ENCODE measurements around the gene OR10K2. TPM values are rescaled to one million over a fixed set of nuclear protein-coding genes. Genes with fewer than 3 reads are reported as not detected.
"Not testable (repeated sequence)": the region's sequence is repeated elsewhere in the genome, so short reads cannot be mapped to it uniquely, and the experiment has no call there.

OR10K2 gene, protein sequence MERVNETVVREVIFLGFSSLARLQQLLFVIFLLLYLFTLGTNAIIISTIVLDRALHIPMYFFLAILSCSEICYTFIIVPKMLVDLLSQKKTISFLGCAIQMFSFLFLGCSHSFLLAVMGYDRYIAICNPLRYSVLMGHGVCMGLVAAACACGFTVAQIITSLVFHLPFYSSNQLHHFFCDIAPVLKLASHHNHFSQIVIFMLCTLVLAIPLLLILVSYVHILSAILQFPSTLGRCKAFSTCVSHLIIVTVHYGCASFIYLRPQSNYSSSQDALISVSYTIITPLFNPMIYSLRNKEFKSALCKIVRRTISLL
- total RNA-seq = not detected
- long read RNA-seq = 0 reads

DNA sequence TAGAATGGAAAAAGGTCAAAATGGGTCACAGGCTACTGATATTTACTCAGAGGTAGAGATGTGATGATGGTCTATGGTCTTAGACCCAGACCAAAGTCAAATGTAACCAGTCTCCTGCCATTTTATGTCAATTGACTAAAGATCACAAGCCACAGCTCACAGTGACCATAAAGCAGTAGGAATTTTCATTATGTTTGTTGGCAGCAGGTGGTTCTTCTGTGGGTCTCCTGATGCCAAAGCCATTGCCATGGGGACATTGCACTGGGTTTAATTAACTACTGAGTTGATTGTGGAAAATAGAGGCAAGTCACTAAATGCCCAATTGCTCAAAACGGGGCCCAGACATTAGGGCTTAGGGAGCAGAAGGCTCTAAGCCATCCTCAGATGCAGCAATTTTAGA is at the start of gene OR10K2:
TSS of gene OR10K2 (minus strand) at position 101 of the 400 bp plus-strand sequence. CDS start 5,371 bp downstream, outside the sequence.
- intact Hi-C loops (cut with DNase I) = no loop called here
- ATAC-seq (no peak), DNase-seq (no peak)

DNA sequence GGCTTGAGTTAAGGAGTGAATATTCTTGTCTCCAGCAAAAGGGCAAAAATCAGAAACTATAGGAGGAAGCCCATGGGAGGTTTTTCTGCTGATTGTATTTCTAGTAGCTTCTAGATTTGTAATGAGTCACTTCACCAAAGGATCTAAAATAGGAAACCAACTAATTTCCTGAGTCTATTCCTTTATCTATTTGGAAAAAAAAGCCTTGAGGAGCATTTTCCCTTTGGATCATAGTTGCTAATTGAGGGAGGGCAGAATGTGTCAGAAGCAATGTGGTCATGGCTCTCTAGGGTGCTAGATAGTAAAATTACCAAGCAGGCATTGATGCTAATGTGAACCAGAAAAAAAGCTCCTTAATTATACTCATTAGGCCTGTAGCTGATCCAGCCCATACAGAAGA is 45.9 kb upstream of the OR10K2 start, which contains the start of gene OR10R2:
TSS of gene OR10R2 (plus strand) at position 301 of the 400 bp plus-strand sequence. CDS start 106 bp downstream, outside the sequence.
- intact Hi-C loops (cut with DNase I) = no loop called here
- ATAC-seq = no peak
- DNase-seq = no peak

GRCh38 chr1:158461534-158461933 is 35.5 kb upstream of the OR10K2 start, which contains the start of gene OR10K1:
TSS of gene OR10K1 (plus strand) at chr1:158461834. CDS start at chr1:158465562, 3,728 bp downstream.
- no peak for ATAC-seq
- intact Hi-C loops (cut with DNase I) = no loop called here
- no peak for DNase-seq

DNA sequence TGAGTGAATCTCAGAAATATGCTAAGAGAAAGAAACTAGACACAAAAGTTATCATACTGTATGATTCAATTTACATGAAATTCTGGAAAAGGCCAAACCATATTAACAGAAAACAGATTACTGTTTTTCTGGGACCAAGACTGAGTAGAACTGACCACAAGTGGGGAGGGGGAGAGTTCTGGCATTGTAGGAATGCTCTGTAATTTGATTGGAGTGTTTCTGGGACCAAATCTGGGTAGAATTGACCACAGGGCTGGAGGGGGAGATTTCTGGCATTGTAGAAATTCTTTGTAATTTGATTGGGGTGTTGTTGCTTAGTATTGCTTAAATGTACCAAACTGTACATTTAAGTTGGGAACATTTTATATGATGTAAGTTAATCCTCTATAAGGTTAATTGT is 32.2 kb upstream of the OR10K2 start:
- intact Hi-C loops (cut with DNase I) = loop anchor here in 1 of 2 donors (2.0 kb wide), 1 partner anchor 43 kb away; no protein-coding TSS in a partner anchor
- ATAC-seq = no peak

GRCh38 chr1:158457246-158457645 is 31.2 kb upstream of the OR10K2 start:
- ATAC-seq = no peak
- no peak for DNase-seq
- intact Hi-C loops (cut with DNase I) = no loop called here

More for the DNA sequence above, 32.2 kb upstream of the OR10K2 start:
- DNase-seq = no peak

- no peak for ATAC-seq
- no peak for DNase-seq
- intact Hi-C loops (cut with DNase I) = no loop called here
These were observed 28.5 kb upstream of the OR10K2 start for GRCh38 chr1:158454537-158454936.

DNA sequence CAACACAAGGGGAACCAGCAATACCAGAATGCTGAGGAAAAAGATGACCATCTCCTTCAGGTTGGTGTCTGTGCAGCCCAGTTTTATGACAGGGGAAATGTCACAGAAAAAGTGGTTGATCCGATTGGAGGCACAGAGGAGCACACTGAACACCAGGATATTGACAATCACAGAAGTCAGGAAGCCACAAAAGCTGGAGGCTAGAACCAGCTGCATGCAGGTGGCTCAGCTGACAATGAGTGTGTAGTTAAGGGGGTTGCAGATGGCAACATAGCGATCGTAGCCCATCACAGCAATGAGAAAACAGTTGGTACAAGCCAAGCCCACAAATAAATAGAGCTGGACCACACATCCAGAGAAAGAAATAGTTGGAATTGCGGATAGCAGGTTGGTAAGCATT is 19.3 kb upstream of the OR10K2 start:
- DNase-seq (no peak), ATAC-seq (no peak)
- intact Hi-C loops (cut with DNase I) = no loop called here

DNA sequence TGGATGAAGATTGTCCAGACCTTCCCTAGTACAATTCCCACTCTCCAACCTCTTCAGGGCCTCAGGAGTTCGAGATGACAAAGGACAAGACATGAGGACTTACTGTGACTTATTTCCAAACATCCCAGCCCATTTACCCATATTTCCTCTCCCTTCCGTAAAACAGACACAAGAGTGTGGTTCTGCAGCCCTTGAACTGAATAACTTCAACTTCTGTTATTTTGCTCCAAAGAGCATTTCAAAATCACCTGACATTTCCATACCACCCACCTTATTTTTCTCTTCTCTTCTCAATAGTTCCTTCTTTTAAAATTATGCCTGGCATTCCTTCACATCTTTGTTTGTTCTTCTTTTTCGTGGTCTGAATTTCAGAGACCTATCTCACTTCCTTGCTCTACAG is 8.7 kb upstream of the OR10K2 start:
- intact Hi-C loops (cut with DNase I) = no loop called here
- ATAC-seq = no peak
- DNase-seq = no peak

GRCh38 chr1:158430163-158430562 is 4.1 kb upstream of the OR10K2 start:
- not testable (repeated sequence) for ATAC-seq, DNase-seq

DNA sequence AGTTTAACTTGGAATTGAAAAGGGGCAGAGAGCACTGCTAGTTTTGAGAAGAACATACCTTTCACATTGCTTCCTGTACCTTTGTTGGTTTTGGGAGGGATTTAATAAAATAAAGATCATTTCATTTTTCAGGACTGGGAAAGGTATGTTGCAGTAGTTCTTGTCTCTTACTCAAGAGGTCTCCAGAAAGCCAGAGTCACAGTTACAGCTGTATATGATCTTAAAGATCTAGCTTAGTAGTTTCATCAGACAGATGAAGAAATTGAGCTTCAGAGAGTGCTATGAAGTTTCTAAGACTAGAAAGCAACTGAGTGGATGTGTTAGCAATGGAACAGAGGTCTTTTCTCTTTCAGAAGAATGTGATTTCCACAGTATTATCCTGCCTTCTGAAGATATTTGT is 1.0 kb downstream of the OR10K2 start:
- intact Hi-C loops (cut with DNase I) = no loop called here
- ATAC-seq = no peak
- no peak for DNase-seq

More at GRCh38 chr1:158430163-158430562, 4.1 kb upstream of the OR10K2 start:
- intact Hi-C loops (cut with DNase I) = not testable (repeated sequence)

DNA sequence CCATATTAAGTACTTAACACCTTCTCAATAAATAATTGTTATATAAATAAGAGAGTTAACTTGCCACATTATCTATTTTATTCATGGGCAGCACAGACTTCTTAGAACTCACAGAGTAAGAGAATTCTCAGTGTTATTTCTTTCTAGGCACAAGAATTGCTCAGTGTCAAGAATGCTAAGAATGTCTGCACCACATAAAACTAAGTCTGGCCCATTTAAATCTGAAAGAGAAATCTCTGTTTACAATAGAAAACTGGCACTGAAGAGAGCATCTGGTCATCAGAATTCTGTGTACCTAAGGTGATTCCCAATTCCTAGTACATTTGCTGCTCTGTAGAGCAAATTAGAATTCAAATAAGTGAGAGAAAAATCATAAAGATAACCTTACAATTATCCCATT is 3.8 kb downstream of the OR10K2 start:
- intact Hi-C loops (cut with DNase I) = no loop called here
- DNase-seq (no peak), ATAC-seq (no peak)

GRCh38 chr1:158417586-158417985 is 8.5 kb downstream of the OR10K2 start:
- no peak for ATAC-seq
- intact Hi-C loops (cut with DNase I) = no loop called here
- DNase-seq = no peak

DNA sequence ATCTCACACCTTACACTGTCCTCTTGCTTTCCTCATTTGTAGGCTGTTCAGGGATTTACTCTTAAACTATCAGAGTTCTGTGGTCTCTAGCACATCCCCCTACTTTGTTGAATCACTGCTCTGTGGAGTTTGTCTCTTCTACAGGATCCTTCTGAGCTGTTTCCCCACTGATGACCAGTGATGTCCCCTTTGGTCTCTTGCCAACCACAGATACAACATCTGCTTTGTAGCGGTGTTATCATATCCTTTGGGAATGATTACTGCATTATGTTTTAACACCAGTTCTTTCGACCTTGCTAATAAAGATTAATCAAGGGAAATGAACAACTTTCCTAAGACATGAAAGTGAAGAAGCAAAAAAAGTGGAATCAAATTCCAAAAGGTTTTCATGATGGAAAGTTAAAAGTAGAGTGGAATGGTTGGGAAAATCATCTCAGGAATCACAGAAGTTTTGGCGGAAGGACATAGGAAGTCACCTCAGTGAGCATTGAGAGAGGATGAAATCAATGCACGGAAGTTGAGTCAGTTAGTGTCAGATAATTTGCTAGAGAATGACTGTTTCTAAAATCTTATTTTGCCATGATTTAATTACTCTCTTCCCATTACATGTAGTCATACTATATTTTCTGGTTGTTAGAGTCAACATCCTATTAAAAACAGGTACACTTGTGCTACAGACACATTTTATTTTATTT is 11.2 kb downstream of the OR10K2 start:
- no peak for ATAC-seq
- intact Hi-C loops (cut with DNase I) = loop anchor here in 1 of 2 donors (2.0 kb wide), 1 partner anchor 44 kb away; no protein-coding TSS in a partner anchor
- DNase-seq = no peak

GRCh38 chr1:158407092-158407491 is 18.9 kb downstream of the OR10K2 start:
- intact Hi-C loops (cut with DNase I) = no loop called here
- DNase-seq (no peak), ATAC-seq (no peak)

- no peak for ATAC-seq
- intact Hi-C loops (cut with DNase I) = no loop called here
- no peak for DNase-seq
These were observed 25.2 kb downstream of the OR10K2 start for GRCh38 chr1:158400871-158401270.

DNA sequence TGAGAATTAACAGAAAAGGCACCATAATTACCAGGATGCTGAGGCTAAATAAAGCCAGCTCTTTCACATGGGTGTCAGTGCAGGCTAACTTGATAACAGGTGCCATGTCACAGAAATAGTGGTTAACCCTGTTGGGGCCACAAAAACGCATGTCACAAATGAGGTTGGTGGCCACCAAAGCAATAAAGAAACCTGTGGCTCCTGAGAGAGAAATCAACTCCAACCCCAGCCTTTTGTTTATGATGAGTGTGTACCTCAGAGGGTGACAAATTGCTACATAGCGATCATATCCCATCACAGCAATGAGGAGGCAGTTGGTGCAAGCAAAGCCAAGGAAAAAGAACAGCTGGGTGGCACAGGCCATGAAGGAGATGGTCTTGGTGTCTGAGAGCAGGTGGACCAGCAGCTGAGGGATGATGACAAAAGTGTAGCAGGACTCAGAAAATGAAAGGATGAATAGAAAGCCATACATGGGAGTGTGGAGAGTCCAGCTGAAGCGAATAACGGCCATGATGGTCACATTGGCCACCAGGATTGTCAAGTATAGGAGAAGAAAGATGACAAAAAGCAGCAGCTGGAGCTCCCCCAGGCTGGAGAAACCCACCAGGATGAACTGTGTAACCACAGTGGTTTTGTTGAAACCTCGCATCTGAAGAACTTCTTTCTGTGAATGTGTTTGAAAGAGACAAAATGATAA is 27.1 kb downstream of the OR10K2 start, which contains the start of gene OR10T2:
TSS of gene OR10T2 (minus strand) at position 649 of the 697 bp plus-strand sequence. CDS start at position 649, 0 bp downstream.
- ATAC-seq (no peak), DNase-seq (no peak)
- intact Hi-C loops (cut with DNase I) = no loop called here

DNA sequence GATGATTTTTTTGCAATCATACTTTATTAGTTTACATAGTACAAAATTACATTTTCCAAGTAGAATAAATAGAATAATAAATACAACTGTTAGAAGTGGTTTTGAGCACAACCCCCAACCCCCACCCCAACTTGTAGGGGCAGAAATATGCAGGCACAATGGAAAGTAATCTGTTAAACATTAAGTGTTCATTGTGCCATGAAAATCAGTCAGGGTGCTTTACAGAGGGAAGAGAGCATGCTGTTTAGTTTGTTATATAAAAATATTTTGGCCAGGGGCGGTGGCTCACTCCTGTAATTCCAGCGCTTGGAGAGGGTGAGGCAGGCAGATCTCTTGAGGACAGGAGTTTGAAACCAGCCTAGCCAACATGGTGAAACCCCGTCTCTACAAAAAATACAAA is 29.4 kb downstream of the OR10K2 start:
- intact Hi-C loops (cut with DNase I) = no loop called here
- DNase-seq (no peak), ATAC-seq (no peak)

GRCh38 chr1:158393476-158393875 is 32.6 kb downstream of the OR10K2 start:
- intact Hi-C loops (cut with DNase I) = no loop called here
- DNase-seq (no peak), ATAC-seq (no peak)

GRCh38 chr1:158391099-158391498 is 34.9 kb downstream of the OR10K2 start:
- intact Hi-C loops (cut with DNase I) = no loop called here

GRCh38 chr1:158390331-158390730 is 35.7 kb downstream of the OR10K2 start:
- intact Hi-C loops (cut with DNase I) = no loop called here
- ATAC-seq = no peak
- no peak for DNase-seq

More at GRCh38 chr1:158391099-158391498, 34.9 kb downstream of the OR10K2 start:
- ATAC-seq = no peak
- no peak for DNase-seq
